Fibroblast of peridontal ligament (primary cell): Measurements from ENCODE around the gene APLN.

Source experiments
- DNase-seq: peaks from one replicate; pipeline ENCODE4 v3.0.0-alpha.2; 2010; ENCODE audit errors: extremely low read depth

The APLN gene

GRCh38 chrX:129597905-129598304, 56.9 kb downstream of the APLN start:
- DNase-seq, result no peak

GRCh38 chrX:129596077-129596476, 58.7 kb downstream of the APLN start:
- no peak for DNase-seq
